CD4-positive, alpha-beta T cell treated with Interferon gamma for 1 hour (primary cell): ENCODE measurements around the gene PODNL1.
"Not testable (repeated sequence)": the region's sequence is repeated elsewhere in the genome, so short reads cannot be mapped to it uniquely, and the experiment has no call there.

Source experiments
- DNase-seq: peaks from one replicate; pipeline ENCODE4 v3.0.0-alpha.2; 2020

Gene PODNL1

GRCh38 chr19:13923194-13923987, 14.8 kb downstream of the PODNL1 start:
- DNase-seq = no peak

DNA sequence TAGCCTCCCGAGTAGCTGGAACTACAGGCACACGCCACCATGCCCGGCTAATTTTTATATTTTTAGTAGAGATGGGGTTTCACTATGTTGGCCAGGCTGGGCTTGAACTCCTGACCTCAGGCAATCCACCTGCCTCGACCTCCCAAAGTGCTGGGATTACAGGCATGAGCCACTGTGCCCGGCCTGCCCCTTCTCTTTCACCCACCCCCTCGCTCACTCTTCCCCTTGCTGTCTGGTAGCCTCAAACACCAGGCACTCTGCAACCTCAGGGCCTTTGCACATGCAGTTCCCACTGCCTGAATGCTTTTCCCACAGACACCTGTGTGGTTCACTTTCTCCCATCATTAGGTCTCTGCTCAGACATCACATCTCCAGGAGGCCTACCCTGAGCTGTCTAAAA, 16.1 kb downstream of the PODNL1 start:
- DNase-seq = not testable (repeated sequence)

DNA sequence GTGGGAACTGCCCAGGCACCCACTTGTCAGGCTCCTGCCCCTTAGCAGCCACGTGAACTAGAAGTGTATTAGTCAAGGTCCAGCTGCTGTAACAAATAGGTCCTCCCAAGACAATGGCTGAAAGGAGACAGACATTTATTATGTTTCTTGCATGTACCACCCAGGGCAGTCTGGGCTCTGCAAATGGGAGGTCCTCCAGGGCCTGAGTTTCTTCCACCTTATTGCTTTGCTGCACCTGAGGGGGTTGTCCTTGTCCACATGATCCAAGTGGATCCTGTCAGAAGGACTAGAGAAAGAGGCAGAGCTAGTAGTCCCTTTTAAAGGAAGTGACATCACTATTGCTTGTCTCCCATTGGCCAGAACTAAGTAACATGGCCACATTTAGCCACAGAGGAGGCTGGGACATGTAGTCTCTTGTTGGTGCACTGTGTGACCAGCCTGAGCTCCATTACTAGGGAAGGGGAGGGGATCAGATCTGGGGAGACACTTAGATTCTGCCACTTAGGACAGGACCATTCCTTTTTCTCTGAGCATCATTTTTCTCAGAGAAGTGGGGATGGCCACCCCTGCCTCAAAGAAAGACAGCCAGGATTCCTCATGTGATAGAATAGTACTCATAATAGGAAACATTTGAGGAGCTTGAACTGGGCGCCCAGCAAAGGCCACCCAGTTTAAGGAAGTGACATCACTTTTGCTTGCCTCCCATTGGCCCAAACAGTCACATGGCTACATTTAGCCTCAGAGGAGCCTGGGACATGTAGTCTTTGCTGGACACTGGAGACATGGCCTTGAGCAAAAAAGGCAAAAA, 17.1 kb downstream of the PODNL1 start:
- DNase-seq = peak; percentile 30

DNA sequence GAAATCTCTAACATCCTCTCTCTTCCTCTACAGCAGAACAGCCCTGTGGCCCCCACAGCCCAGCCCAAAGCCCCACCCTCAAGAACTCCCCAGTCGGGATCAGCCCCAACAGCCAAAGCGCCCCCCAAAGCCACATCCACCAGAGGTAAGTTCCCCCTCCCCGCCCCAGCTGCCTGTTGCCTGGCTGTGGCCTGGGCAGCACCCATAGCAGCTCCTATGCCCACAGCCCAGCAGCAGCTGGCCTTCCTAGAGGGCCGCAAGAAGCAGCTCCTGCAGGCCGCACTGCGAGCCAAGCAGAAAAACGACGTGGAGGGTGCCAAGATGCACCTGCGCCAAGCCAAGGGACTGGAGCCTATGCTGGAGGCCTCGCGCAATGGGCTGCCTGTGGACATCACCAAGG, 17.7 kb downstream of the PODNL1 start:
- DNase-seq = no peak

GRCh38 chr19:13918726-13919411, 19.3 kb downstream of the PODNL1 start:
- DNase-seq = no peak

DNA sequence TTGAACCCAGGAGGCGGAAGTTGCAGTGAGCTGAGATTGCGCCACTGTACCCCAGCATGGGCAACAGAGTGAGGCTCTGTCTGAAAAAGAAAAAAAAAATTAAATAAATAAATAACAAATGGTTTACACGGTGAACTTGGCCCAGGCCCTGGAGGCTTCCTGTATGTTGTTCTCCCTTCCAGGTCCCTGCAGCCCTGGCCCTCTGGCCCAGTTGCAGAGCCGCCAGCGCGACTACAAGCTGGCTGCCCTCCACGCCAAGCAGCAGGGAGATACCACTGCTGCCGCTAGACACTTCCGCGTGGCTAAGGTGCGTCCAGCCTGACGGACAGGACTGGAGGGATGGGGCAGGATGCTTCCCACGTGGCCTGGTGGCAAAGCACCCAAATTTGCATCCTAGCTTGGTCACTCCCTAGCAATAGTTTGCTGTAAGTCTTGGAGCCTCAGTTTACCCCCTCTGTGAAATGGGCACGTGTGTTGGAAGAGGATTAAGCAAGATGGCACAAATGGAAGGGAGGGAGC, 20.3 kb downstream of the PODNL1 start:
- DNase-seq = no peak

DNA sequence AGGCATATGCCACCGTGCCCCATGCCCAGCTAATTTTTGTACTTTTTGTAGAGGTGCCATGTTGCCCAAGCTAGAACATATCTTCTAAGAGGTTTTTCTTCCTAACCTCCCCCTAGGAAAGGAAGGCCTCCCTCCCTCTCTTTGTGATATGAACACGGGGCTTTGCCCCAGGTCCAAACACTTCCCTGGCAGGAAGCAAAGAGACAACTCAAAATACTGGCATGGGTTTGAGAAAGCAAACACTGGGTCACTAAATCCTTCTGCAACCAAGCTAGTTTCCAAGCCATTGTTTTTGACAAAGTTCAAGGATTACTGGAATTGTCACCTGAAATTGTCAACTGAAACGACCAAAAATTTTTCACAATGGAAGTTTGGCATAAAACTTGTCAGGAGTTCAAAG, 23.4 kb downstream of the PODNL1 start:
- DNase-seq = no peak

- DNase-seq = no peak
Measured at GRCh38 chr19:13913352-13913751, 24.9 kb downstream of the PODNL1 start.

DNA sequence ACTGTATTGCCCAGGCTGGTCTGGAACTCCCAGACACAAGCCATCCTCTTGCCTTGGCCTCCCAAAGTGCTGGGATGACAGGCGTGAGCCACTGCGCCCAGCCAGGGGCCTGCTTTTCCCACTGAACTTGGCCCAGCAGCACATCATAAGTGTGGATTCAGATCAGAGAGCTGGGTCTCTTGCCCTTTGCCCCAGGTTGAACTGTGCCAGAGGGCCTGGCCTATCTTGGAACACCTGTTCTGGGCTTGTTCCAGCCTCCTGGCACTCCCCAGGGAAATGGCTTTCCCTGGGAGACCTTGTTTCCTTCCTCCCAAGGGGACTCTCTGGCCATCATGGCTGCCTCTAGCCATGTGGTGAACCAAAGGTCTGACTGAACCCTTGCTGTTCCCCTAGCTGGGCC, 28.8 kb downstream of the PODNL1 start:
- DNase-seq = no peak

DNA sequence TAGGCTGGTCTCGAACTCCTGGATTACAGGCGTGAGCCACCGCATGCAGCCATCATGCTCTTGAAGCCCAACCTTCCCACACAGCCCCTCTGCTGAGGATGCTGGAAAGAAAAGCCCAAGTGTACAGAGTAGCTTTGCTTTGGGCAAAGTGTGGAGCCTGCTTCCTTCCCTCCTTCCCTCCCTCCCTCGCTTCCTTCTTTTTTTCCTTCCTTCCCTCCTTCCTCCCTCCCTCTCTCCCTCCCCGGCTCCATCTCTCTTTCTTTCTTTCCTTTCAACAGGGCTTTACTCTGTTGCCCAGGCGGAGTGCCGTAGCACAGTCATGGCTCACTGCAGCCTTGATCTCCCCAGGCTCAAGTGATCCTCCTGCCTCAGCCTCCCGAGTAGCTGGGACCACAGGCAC, 29.5 kb downstream of the PODNL1 start:
- no peak for DNase-seq

- no peak for DNase-seq
Measured at GRCh38 chr19:13906910-13907309, 31.3 kb downstream of the PODNL1 start.

GRCh38 chr19:13906521-13906904, 31.7 kb downstream of the PODNL1 start:
- DNase-seq = peak; percentile 13

DNA sequence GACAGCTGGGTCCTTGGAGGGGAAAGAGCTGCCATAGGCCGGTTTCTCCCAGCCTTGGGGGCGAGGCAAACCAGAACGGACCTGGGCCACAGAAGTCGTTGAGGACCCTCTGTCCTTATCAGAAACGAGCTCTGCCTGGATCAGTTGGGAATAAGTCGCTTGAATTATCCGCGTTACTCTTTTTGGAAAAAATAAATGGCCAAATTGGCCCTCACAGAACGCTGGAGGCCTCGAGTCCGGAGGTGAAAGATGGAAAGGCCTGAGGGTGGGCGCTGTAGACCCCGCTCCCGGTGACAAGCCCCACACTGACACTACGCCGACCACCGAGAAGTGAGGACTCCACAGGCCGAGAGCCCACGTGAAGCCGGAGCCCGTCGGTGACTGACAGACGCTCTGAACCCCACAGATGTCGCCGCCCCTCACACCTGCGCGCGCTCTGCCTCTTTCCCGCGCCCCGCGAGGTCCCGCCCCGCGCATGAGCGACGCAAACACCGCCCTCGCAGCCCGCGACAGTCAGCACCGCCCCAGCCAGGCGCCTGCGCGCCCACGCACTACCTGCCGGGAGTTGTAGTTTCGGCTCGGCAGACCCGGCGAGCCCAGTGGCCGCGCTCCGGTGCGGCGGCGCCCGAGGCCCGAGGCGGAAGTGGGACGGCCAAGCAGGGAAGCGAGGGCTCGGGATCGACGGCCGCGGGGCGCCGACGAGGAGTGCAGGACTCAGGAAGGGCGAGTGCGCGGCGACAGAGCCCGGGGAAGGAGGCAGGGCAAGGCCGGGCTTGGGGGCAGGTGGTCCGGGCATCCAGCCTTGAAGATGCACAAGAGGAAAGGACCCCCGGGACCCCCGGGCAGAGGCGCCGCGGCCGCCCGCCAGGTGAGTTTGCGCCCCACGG, 32.3 kb downstream of the PODNL1 start, which contains the start of the genes BRME1 and CC2D1A:
Gene BRME1 (minus strand): TSS at position 484 of the 887 bp plus-strand sequence. CDS start 1,225 bp downstream, outside the sequence.
Gene CC2D1A (plus strand): TSS at position 568 of the 887 bp plus-strand sequence. CDS start 241 bp downstream, at position 809.
- peak; percentile 93 for DNase-seq

- no peak for DNase-seq
Measured at GRCh38 chr19:13902993-13903555, 35.1 kb downstream of the PODNL1 start.

DNA sequence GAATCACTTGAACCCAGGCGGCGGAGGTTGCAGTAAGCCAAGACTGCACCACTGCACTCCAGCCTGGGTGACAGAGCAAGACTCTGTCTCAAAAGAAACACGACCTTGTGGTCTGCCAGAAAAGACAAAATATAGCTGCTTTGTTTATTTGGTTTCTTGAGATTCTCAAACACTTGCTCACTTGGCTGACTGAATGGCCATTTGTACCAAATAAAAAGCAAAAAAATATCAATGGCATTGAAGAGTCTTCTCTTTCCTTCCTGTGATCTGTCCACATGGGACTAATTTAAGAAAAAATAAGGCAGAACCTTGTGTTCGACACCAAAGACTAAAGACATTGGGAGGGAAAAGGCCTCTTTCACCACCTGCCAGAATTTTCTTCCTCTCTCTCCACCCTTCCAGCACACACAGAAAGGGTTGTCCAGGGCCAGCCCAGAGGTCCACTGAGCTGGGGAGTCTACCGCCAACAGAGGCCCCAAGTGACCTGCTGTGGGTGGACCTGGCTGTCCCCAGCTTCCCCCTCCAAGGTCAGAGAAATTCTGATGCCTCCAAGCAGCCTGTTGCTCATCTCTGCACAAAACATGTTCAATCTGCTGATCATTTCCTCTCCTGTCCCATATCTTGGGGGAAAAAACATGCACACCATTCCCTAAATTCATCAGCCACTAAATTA, 38.2 kb downstream of the PODNL1 start:
- DNase-seq = no peak

DNA sequence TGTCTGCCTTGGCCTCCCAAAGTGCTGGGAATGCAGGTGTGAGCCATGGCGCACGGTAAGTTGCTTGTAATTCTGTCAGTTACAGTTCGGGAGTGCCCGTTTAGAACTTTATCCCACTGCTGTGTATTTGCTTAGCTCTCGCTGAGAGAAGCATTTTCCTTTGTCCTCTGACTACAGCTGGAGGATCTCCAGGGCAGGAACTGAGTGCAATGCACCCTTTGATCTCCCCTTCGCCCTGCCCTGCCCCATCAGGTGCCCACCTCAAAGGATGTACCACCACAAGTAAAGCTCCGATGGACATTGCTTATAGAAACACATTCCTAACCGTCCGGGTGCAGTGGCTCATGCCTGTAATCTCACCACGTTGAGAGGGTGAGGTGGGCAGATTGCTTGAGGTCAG, 38.8 kb downstream of the PODNL1 start:
- no peak for DNase-seq

DNA sequence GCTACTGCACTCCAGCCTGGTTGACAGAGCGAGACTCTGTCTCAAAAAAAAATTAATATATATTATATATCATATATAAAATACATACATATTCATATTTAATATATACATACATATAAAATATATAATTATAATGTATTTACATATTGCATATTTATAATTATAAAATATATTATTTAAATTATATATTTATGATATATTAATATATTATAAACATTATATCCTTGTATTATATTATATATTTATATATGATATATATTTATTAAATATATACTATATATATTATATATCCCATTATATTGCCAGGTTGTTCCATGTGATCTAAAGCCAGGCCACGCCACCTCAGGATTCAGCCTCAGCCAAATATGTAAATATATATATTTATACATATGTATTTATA, 42.0 kb downstream of the PODNL1 start:
- DNase-seq = no peak

GRCh38 chr19:13894552-13894951, 43.7 kb downstream of the PODNL1 start:
- DNase-seq = no peak

DNA sequence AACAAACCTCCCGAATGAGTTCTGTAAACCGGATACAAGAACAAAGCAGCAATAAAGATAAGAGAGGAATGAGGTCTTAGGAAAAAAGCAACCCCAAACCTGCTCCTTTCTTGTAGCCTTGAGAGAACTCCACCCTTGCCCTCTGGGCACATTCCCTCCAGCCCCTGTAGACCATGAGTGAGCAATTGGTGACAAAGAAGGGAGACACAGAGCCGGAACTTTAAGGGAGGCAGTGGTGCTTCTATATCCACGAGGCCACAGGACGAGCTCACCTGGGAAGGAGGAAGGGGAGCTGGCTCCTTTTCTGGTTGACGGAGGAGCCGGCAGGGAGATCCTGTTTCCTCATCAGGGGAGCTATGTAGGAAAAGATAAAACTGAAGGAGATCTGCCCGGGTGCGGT, 45.3 kb downstream of the PODNL1 start:
- DNase-seq = no peak

GRCh38 chr19:13890136-13890535, 48.1 kb downstream of the PODNL1 start:
- no peak for DNase-seq

DNA sequence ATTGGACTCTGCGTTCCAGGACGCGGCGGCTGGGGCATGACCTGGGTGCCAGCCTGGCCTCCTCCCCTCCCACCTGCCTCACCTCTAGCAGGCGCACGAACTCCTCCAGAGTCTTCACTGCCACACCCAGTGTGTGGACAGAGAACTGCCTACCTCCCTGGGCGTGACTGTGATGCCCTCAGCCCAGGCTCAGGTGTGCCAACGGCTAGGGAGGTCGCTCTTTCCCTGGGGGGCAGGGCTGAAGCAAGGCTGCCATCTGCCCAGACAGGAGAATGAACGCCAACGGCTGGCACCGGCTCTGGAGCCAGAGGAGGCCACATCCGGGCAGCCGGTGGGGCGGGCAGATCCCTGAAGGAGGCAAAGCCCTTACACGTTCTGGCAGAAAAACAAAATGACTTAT, 49.9 kb downstream of the PODNL1 start:
- DNase-seq = no peak
